ENCODE data around the gene TEAD3. TPM values are rescaled to one million over a fixed set of nuclear protein-coding genes. Genes with fewer than 3 reads are reported as not detected.

TEAD3 gene
- total and polyA plus RNA-seq, 2 experiments from 2014 or later = 15.0 to 26.5 TPM

GRCh38 chr6:35514587-35514986 is 17.7 kb upstream of the TEAD3 start:
- ATAC-seq (no peak), DNase-seq (ENCODE audit: low spot score) (no peak)
- Mint-ChIP-seq H3K36me3 (ENCODE audit: low read depth) (no peaks in the 10 kb centered on the region), H3K27ac (no peak overlapping the region), H3K9me3 (no peaks in the 10 kb centered on the region), H3K4me1 (peaks cover 28% of the 10 kb centered on the region), H3K4me3 (no peak overlapping the region), H3K27me3 (ENCODE audit: insufficient read depth, low read depth, poor library complexity) (peaks cover 12% of the 10 kb centered on the region)
- Histone ChIP-seq H3K27me3 (ENCODE audit: insufficient read depth) (peaks cover 22% of the 10 kb centered on the region), H3K4me2 (no peak overlapping the region), H3K4me1 (ENCODE audit: insufficient read depth) (peaks cover 19% of the 10 kb centered on the region), H2AFZ (0 out of 2 replicates have a peak overlapping the region, but pooled peaks have one; percentile 43), H4K20me1 (replicated peaks; ENCODE audit: insufficient read depth) (no peaks in the 10 kb centered on the region), H3F3A (replicated peaks; ENCODE audit: low read depth) (no peaks in the 10 kb centered on the region), H3K4me3 (no peak overlapping the region), H3K36me3 (ENCODE audit: insufficient read depth) (no peaks in the 10 kb centered on the region), H3K79me2 (replicated peaks; ENCODE audit: insufficient read depth) (no peaks in the 10 kb centered on the region), H3K9me2 (ENCODE audit: insufficient read depth) (no peaks in the 10 kb centered on the region), H3K27ac (ENCODE audit: low read depth) (0 out of 2 replicates have a peak overlapping the region, but pooled peaks have one; percentile 55)
- no peak for TF ChIP-seq ZNF114 (CRISPR knock-in tag; IDR thresholded peaks at IDR 0.05)
- TF ChIP-seq EZH2phosphoT487 (IDR thresholded peaks at IDR 0.05; ENCODE audit: unreplicated experiment) = no peak
- TF ChIP-seq EZH2 (IDR thresholded peaks at IDR 0.05; ENCODE audit: low read depth, unreplicated experiment) = no peak
- TF ChIP-seq POLR2AphosphoS5 (IDR thresholded peaks at IDR 0.05; ENCODE audit: low read depth) = no peak
- no peak for TF ChIP-seq CREB1 (CRISPR knock-in tag; IDR thresholded peaks at IDR 0.05; ENCODE audit: low read depth)
- no peak for TF ChIP-seq ZNF331 (CRISPR knock-in tag; IDR thresholded peaks at IDR 0.05; ENCODE audit: low read depth)

- Histone ChIP-seq H3K36me3 (ENCODE audit: insufficient read depth) (no peaks in the 10 kb centered on the region), H3K9me2 (ENCODE audit: insufficient read depth) (no peaks in the 10 kb centered on the region), H3F3A (replicated peaks; ENCODE audit: low read depth) (no peaks in the 10 kb centered on the region), H4K20me1 (replicated peaks; ENCODE audit: insufficient read depth) (no peaks in the 10 kb centered on the region), H3K4me2 (peak within 1 kb of the TSS; percentile 93), H3K4me3 (peak within 1 kb of the TSS; percentile 65), H2AFZ (peak within 1 kb of the TSS; percentile 90), H3K27ac (ENCODE audit: low read depth) (no peak within 1 kb of the TSS), H3K27me3 (ENCODE audit: insufficient read depth) (peaks cover 25% of the 10 kb centered on the region), H3K79me2 (replicated peaks; ENCODE audit: insufficient read depth) (no peaks in the 10 kb centered on the region), H3K4me1 (ENCODE audit: insufficient read depth) (peaks cover 28% of the 10 kb centered on the region)
- DNase-seq (ENCODE audit: low spot score) (peak; percentile 49), ATAC-seq (peak; percentile 60)
- Mint-ChIP-seq H3K27me3 (ENCODE audit: insufficient read depth, low read depth, poor library complexity) (peaks cover 19% of the 10 kb centered on the region), H3K36me3 (ENCODE audit: low read depth) (no peaks in the 10 kb centered on the region), H3K9me3 (no peaks in the 10 kb centered on the region), H3K27ac (no peak within 1 kb of the TSS), H3K4me1 (peaks cover 40% of the 10 kb centered on the region), H3K4me3 (peak within 1 kb of the TSS; percentile 67)
- no peak for TF ChIP-seq JUNB (IDR thresholded peaks at IDR 0.05; ENCODE audit: unreplicated experiment)
- no peak for TF ChIP-seq CTCF (conservative IDR thresholded peaks at IDR 0.05; ENCODE audit: low read depth in 2 of 2)
- TF ChIP-seq ZNF331 (CRISPR knock-in tag; IDR thresholded peaks at IDR 0.05; ENCODE audit: low read depth) = no peak
These were observed 15.9 kb upstream of the TEAD3 start, which contains the start of gene TULP1 for GRCh38 chr6:35512740-35513139. TSS of gene TULP1 (minus strand) at chr6:35512896. CDS start at chr6:35512858, 38 bp downstream.

- H3K27me3 Mint-ChIP-seq (ENCODE audit: insufficient read depth, low read depth, poor library complexity) = peaks cover 20% of the 10 kb centered on the region
- peak overlapping the region; percentile 67 for H3K4me3 Mint-ChIP-seq
- Histone ChIP-seq H3K36me3 (ENCODE audit: insufficient read depth) (no peaks in the 10 kb centered on the region), H3F3A (replicated peaks; ENCODE audit: low read depth) (no peaks in the 10 kb centered on the region), H4K20me1 (replicated peaks; ENCODE audit: insufficient read depth) (no peaks in the 10 kb centered on the region), H2AFZ (peak overlapping the region; percentile 85), H3K27me3 (ENCODE audit: insufficient read depth) (peaks cover 25% of the 10 kb centered on the region), H3K4me1 (ENCODE audit: insufficient read depth) (peaks cover 36% of the 10 kb centered on the region), H3K9me2 (ENCODE audit: insufficient read depth) (no peaks in the 10 kb centered on the region), H3K79me2 (replicated peaks; ENCODE audit: insufficient read depth) (no peaks in the 10 kb centered on the region), H3K4me2 (peak overlapping the region; percentile 93), H3K27ac (ENCODE audit: low read depth) (no peak overlapping the region), H3K4me3 (peak overlapping the region; percentile 65)
- no peaks in the 10 kb centered on the region for H3K36me3 Mint-ChIP-seq (ENCODE audit: low read depth)
- peak; percentile 39 for DNase-seq (ENCODE audit: low spot score)
- H3K9me3 Mint-ChIP-seq = no peaks in the 10 kb centered on the region
- peak; percentile 35 for ATAC-seq
- peaks cover 45% of the 10 kb centered on the region for H3K4me1 Mint-ChIP-seq
- H3K27ac Mint-ChIP-seq = no peak overlapping the region
- no peak for TF ChIP-seq CREB1 (CRISPR knock-in tag; IDR thresholded peaks at IDR 0.05; ENCODE audit: low read depth)
- TF ChIP-seq EZH2phosphoT487 (IDR thresholded peaks at IDR 0.05; ENCODE audit: unreplicated experiment) = no peak
- no peak for TF ChIP-seq CTCF (conservative IDR thresholded peaks at IDR 0.05; ENCODE audit: low read depth in 2 of 2)
- no peak for TF ChIP-seq EZH2 (IDR thresholded peaks at IDR 0.05; ENCODE audit: low read depth, unreplicated experiment)
These were observed 15.1 kb upstream of the TEAD3 start for GRCh38 chr6:35512006-35512405.

Measured in GM23338 (cell line).